Transverse colon (tissue), 4 donors: ENCODE results near the gene DDX51. TPM values are rescaled to one million over a fixed set of nuclear protein-coding genes. Genes with fewer than 3 reads are reported as not detected.
"Not testable (repeated sequence)": the region's sequence is repeated elsewhere in the genome, so short reads cannot be mapped to it uniquely, and the experiment has no call there.

Experiments
- DNase-seq: peaks from one replicate; pipeline ENCODE4 v3.0.0-alpha.2; 2019
- H3K27ac ChIP-seq, 4 donors: fragments of 200-600 bp; sonication (generic); 2 replicates each; pipeline ENCODE4 v1.5.1; 2016 to 2018; ENCODE audit warnings: inconsistent platforms in 4 of 4
- H3K27me3 ChIP-seq: fragments of 200-600 bp; sonication (generic); 2 replicates; pipeline ENCODE4 v1.5.1; 2017; ENCODE audit warnings: inconsistent platforms
- H3K36me3 ChIP-seq, 4 donors: fragments of 200-600 bp; sonication (generic); 2 replicates each; pipeline ENCODE4 v1.5.1; 2017 to 2019; ENCODE audit warnings: inconsistent platforms in 4 of 4
- H3K4me1 ChIP-seq, 4 donors: fragments of 200-600 bp; sonication (generic); 2 replicates each; pipeline ENCODE4 v1.5.1; 2017 to 2020; ENCODE audit warnings: inconsistent platforms in 4 of 4
- H3K4me3 ChIP-seq, 4 donors: fragments of 200-600 bp; sonication (generic); 1 replicate in 1 of 4; 2 replicates in 3 of 4; pipeline versions ENCODE4 v1.5.1 to v1.6.1; 2017 to 2019; ENCODE audit warnings: inconsistent platforms in 4 of 4
- H3K9me3 ChIP-seq, 2 donors: fragments of 200-600 bp; sonication (generic); 2 replicates each; pipeline ENCODE4 v1.5.1; 2017 to 2019; ENCODE audit warnings: inconsistent platforms in 2 of 2
- EP300 ChIP-seq: sonication (generic); formaldehyde crosslinking; IDR thresholded peaks from one replicate; pipeline ENCODE4 v1.6.1; 2017; ENCODE audit warnings: antibody characterized with exemption, low read depth
- POLR2A ChIP-seq: fragments of 450-650 bp; IDR thresholded peaks from one replicate; pipeline ENCODE4 v1.6.1; 2016; ENCODE audit warnings: antibody characterized with exemption, mild to moderate bottlenecking, moderate library complexity
- POLR2AphosphoS5 ChIP-seq, 3 donors: sonication (generic); formaldehyde crosslinking; IDR thresholded peaks; one replicate each; pipeline ENCODE4 v1.6.1; 2016; ENCODE audit warnings: antibody characterized with exemption in 3 of 3
- WGBS, 2 donors: methylation state at CpG; one replicate each; pipeline ENCODE4 v1.1.5; 2018; ENCODE audit warnings: low coverage in 1 of 2; 5-methylcytosine and 5-hydroxymethylcytosine counted together
- in situ Hi-C, 4 donors: fragments of 200-750 bp; cut with MboI; loops; one replicate each; pipeline versions ENCODE4 v1.15.0 to v1.15.1; 2017; ENCODE audit warnings: low sequenced_read_pairs in 3 of 4, low pct_ligation_motif_present in 1 of 4, low pct_unique_long_range_greater_than_20kb in 1 of 4
- intact Hi-C: fragments of 100-400 bp; cut with DNase I; formaldehyde crosslinking; loops from one replicate; pipeline ENCODE4 v1.15.1; 2023; ENCODE audit warnings: low total_unique reads
- total RNA-seq, 4 donors: library from RNA; depleted of rRNA; stranded (reverse); fragments of >200 nt; gene quantifications; one replicate each; pipeline ENCODE4 v1.1.0, GENCODE V29; 2016
- TF ChIP-seq, protein P1 (sequence below), 5 experiments: fragments of 200-600 bp in 3 of 5; fragments of 450-650 bp in 2 of 5; sonication (generic) in 3 of 5; IDR thresholded peaks; 1 replicate in 2 of 5; 2 replicates in 3 of 5; pipeline ENCODE4 v1.5.1; 2016 to 2017; ENCODE audit warnings: antibody characterized with exemption in 5 of 5, inconsistent platforms in 3 of 5, mild to moderate bottlenecking in 2 of 5, moderate library complexity in 1 of 5

Gene DDX51
- total RNA-seq, 4 donors from 2014 or later = 5.3 to 52.7 (median 21.2) TPM

DNA sequence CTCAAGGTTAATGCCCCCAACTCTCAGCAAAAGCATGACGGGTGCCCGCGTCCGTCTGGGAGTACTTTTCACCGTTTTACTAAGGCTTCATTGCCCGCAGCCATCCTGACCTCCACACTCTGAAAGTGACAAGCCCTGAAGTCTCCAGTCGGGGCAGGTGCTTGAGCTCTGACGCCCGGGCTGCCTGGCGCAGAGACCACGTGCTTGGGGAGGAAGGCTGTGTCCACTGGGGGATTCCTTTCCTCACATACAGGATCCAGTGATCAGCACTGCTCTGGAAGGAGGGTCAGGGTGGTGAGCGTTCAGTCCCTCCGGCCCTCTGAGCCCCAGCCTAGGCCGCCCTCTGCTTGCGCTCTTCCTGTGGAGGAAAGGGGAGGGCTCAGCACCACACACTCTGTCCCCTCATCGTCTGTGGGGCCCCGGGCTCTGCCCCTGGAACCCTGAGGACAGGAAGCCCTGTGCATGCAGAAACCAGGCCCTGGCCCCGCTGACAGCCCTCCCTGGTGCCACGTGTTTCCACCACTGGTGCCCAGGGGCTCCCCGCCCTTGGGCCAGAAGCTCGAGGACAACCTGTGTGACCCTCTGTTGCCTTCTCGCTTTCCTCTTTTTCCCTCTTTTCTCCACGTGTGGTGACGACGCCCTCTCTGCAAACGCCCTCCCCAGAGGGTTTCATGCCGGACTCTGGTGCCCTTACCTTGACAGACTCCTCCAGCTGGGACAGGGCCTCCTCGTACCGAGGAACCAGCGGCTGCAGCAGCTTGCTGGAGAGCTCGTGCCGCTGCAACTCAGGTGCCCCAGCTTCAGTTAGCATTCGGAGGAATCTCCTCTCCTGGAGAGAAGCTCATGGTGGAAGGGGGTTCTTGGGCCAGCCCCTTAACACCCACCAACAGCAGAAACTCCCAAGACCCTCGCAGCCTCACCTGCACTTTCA is 4.9 kb downstream of the DDX51 start:
- intact Hi-C loops (no loop called here), in situ Hi-C loops (no loop called here)
- H3K4me3 ChIP-seq = no peak overlapping the region
- H3K27ac ChIP-seq = no peak overlapping the region
- no peak for DNase-seq
- TF ChIP-seq, protein P1, sequence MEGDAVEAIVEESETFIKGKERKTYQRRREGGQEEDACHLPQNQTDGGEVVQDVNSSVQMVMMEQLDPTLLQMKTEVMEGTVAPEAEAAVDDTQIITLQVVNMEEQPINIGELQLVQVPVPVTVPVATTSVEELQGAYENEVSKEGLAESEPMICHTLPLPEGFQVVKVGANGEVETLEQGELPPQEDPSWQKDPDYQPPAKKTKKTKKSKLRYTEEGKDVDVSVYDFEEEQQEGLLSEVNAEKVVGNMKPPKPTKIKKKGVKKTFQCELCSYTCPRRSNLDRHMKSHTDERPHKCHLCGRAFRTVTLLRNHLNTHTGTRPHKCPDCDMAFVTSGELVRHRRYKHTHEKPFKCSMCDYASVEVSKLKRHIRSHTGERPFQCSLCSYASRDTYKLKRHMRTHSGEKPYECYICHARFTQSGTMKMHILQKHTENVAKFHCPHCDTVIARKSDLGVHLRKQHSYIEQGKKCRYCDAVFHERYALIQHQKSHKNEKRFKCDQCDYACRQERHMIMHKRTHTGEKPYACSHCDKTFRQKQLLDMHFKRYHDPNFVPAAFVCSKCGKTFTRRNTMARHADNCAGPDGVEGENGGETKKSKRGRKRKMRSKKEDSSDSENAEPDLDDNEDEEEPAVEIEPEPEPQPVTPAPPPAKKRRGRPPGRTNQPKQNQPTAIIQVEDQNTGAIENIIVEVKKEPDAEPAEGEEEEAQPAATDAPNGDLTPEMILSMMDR (IDR thresholded peaks at IDR 0.05) = no peak
- no peak for TF ChIP-seq POLR2A
- TF ChIP-seq POLR2AphosphoS5 (IDR thresholded peaks at IDR 0.05) = no peak
- no peak for TF ChIP-seq EP300
- peaks cover 8 to 14% (median 12%) of the 10 kb centered on the region in 4 donors for H3K4me1 ChIP-seq
- no peaks in the 10 kb centered on the region for H3K9me3 ChIP-seq
- 91 to 93% methylated on average over 18 to 34 of the region's 34 CpGs for WGBS, 2 donors
- H3K36me3 ChIP-seq = peaks cover 0 to 14% (median 6%) of the 10 kb centered on the region in 4 donors
- no peaks in the 10 kb centered on the region for H3K27me3 ChIP-seq

DNA sequence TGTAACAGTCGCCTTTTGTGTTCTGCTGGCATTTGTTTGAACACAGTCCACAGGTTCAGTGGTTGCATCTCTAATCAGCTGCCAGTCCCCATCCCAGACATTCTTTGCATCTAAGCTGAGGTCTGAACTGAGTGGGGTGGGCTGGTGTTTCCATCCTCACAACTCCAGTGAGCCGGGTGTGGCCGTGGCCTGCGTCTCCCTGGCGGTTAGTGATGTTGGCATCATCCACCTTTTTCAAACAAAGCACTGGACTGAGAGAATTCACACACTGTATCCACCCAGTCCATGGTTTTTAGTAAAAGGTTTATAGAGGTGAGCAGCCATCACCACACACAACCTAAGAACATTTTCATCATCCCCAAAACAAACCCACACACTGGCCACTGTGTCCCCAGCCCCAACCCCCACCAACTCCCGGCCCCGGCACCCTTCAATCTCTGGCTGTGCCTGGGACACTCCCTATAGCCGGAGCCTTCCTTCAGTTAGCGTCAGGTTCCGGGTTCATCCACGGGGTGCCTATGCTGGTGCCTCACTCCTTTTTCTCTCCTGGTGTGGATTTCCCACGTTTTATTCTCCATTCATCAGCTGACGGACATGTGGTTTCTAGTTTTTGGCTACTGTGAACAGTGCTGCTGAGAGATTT is 6.5 kb downstream of the DDX51 start:
- intact Hi-C loops = no loop called here
- WGBS, 2 donors = 57 to 77% methylated on average over 5 to 13 of the region's 13 CpGs

DNA sequence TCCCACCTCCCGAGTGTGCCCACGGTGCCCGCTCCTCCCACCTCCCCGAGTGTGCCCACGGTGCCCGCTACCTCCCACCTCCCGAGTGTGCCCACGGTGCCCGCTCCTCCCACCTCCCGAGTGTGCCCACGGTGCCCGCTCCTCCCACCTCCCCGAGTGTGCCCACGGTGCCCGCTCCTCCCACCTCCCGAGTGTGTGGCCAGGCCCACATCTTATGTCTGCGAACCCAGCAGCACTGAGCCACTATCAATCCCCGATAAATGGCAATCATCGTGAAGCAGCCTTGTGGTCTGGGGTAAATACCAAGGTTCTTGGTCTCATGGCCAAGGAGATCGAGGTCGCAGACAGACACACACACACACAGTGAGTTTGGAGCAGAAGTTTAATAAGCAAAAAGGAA is 7.9 kb downstream of the DDX51 start:
- H3K36me3 ChIP-seq = peaks cover 0 to 13% (median 6%) of the 10 kb centered on the region in 4 donors
- in situ Hi-C loops, H3K27ac ChIP-seq, H3K4me3 ChIP-seq, H3K9me3 ChIP-seq, DNase-seq, intact Hi-C loops, H3K27me3 ChIP-seq, H3K4me1 ChIP-seq: not testable (repeated sequence)
- 83 to 84% methylated on average over 2 to 8 of the region's 21 CpGs for WGBS, 2 donors

More for the DNA sequence above, 6.5 kb downstream of the DDX51 start:
- no peaks in the 10 kb centered on the region for H3K27me3 ChIP-seq
- no peak for TF ChIP-seq POLR2A
- TF ChIP-seq, protein P1 (IDR thresholded peaks at IDR 0.05) = no peak
- no peak for TF ChIP-seq POLR2AphosphoS5 (IDR thresholded peaks at IDR 0.05)
- no peak for TF ChIP-seq EP300
- peaks cover 0 to 14% (median 6%) of the 10 kb centered on the region in 4 donors for H3K36me3 ChIP-seq
- in situ Hi-C loops = no loop called here
- H3K4me3 ChIP-seq = no peak overlapping the region
- peaks cover under 1 to 6% (median 2%) of the 10 kb centered on the region in 4 donors for H3K4me1 ChIP-seq
- DNase-seq = no peak
- no peaks in the 10 kb centered on the region for H3K9me3 ChIP-seq
- no peak overlapping the region for H3K27ac ChIP-seq

DNA sequence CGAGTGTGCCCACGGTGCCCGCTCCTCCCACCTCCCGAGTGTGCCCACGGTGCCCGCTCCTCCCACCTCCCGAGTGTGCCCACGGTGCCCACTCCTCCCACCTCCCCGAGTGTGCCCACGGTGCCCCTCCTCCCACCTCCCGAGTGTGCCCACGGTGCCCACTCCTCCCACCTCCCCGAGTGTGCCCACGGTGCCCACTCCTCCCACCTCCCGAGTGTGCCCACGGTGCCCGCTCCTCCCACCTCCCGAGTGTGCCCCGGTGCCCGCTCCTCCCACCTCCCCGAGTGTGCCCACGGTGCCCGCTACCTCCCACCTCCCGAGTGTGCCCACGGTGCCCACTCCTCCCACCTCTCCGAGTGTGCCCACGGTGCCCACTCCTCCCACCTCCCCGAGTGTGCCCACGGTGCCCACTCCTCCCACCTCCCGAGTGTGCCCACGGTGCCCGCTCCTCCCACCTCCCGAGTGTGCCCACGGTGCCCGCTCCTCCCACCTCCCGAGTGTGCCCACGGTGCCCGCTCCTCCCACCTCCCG is 9.4 kb downstream of the DDX51 start:
- 84% methylated on average over 4 of the region's 39 CpGs; no CpG with 5 or more reads in 1 of the 2 donors for WGBS, 2 donors
- intact Hi-C loops, H3K27me3 ChIP-seq, H3K4me1 ChIP-seq, H3K4me3 ChIP-seq, H3K27ac ChIP-seq, DNase-seq, H3K9me3 ChIP-seq, in situ Hi-C loops: not testable (repeated sequence)
- H3K36me3 ChIP-seq = peaks cover 0 to 11% (median 0%) of the 10 kb centered on the region in 4 donors
